Renal cortex interstitium (tissue), 15 donors: Measurements from ENCODE around the gene SOS2. TPM values are rescaled to one million over a fixed set of nuclear protein-coding genes. Genes with fewer than 3 reads are reported as not detected.

Experiments
- DNase-seq, 11 donors: peaks; one replicate each; pipeline ENCODE4 v3.0.0-alpha.2; 2013; ENCODE audit warnings: low read depth in 9 of 11, low spot score in 4 of 11; ENCODE audit errors: extremely low read depth in 1 of 11
- long read RNA-seq, 16 experiments: transcript quantifications; one replicate each; lab custom pipeline, GENCODE V29; 2026
- polyA plus RNA-seq, 3 donors: library from polyadenylated mRNA; unstranded; fragments of 120-200 nt; gene quantifications; one replicate each; pipeline ENCODE4 v1.2.1, GENCODE V29; 2013; ENCODE audit not compliant: insufficient read length in 3 of 3

Gene SOS2
- polyA plus RNA-seq = 10 to 100 TPM; 34.2 to 41.7 (median 36.1) TPM
- long read RNA-seq, donor 1, full-length matches to known transcripts = 1 of 1 reads
- long read RNA-seq, donor 1, partial matches to known transcripts = 0 of 1 reads
- long read RNA-seq, donor 1, other reads (novel, unspliced or antisense) = 0 of 1 reads
- long read RNA-seq, donor 2, full-length matches to known transcripts = 1 of 1 reads
- long read RNA-seq, donor 2, partial matches to known transcripts = 0 of 1 reads
- long read RNA-seq, donor 2, other reads (novel, unspliced or antisense) = 0 of 1 reads
- long read RNA-seq, donor 3, full-length matches to known transcripts = 1 of 1 reads
- long read RNA-seq, donor 3, partial matches to known transcripts = 0 of 1 reads
- long read RNA-seq, donor 3, other reads (novel, unspliced or antisense) = 0 of 1 reads
- long read RNA-seq, donor 4 = 0 reads
- long read RNA-seq, donor 5 = 0 reads
- long read RNA-seq, donor 6, full-length matches to known transcripts = 1 of 1 reads
- long read RNA-seq, donor 6, partial matches to known transcripts = 0 of 1 reads
- long read RNA-seq, donor 6, other reads (novel, unspliced or antisense) = 0 of 1 reads
- long read RNA-seq, donor 7 = 0 reads
- long read RNA-seq, donor 8 = 0 reads
- long read RNA-seq, donor 9, full-length matches to known transcripts = 1 of 8 reads
- long read RNA-seq, donor 9, partial matches to known transcripts = 7 of 8 reads
- long read RNA-seq, donor 9, other reads (novel, unspliced or antisense) = 0 of 8 reads
- long read RNA-seq, donor 10, full-length matches to known transcripts = 3 of 3 reads
- long read RNA-seq, donor 10, partial matches to known transcripts = 0 of 3 reads
- long read RNA-seq, donor 10, other reads (novel, unspliced or antisense) = 0 of 3 reads
- long read RNA-seq, donor 11, full-length matches to known transcripts = 1 of 1 reads
- long read RNA-seq, donor 11, partial matches to known transcripts = 0 of 1 reads
- long read RNA-seq, donor 11, other reads (novel, unspliced or antisense) = 0 of 1 reads
- long read RNA-seq, donor 12 = 0 reads
- long read RNA-seq, donor 13 = 0 reads
- long read RNA-seq, donor 14, full-length matches to known transcripts = 3 of 3 reads
- long read RNA-seq, donor 14, partial matches to known transcripts = 0 of 3 reads
- long read RNA-seq, donor 14, other reads (novel, unspliced or antisense) = 0 of 3 reads
- long read RNA-seq, donor 15 = 0 reads
- long read RNA-seq, donor 16, full-length matches to known transcripts = 1 of 9 reads
- long read RNA-seq, donor 16, partial matches to known transcripts = 8 of 9 reads
- long read RNA-seq, donor 16, other reads (novel, unspliced or antisense) = 0 of 9 reads

DNA sequence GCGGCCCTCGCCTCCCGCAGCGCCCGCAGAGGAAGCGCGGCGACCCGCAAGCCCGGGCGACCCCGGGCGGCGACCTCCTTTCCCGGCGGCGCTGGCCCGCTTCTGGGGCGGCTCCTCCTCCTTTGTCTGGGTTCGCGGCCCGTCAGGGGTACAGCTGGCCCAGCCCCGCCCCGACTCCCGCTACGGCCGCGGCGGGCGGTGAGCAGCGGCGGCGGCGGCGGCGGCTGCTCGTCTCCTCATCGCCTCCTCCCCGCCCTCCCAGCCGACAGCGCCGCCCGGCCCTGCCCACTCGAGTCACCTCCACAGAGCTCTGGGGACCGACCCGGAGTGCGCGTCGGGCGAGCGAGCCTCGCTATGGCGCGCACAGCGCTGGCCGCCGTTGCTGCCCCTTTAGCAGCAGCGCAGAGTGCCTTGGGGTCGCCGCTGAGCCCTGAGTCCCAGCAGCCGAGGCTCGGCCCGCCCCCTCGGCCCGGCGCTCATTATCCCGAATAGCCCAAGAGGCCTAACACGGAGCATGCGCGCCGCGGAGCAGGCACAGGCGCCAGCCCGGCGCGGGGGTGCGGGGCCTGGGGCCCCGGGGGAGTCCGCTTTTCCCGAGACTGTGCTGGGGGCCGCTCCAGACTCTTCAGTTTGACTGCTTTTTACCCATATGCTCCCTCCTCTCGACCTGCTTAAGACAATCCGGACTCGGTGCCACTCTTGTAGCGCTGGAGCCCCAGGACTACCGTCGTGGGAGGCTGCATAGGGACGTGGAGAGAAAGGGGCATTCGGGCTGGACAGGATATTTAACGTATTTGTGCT, at the start of gene SOS2:
Gene SOS2, minus strand, starts transcription at position 104 of the 801 bp plus-strand sequence. CDS start 295 bp downstream, outside the sequence.
- DNase-seq = peak in 10 of 11 donors; percentile 81 to 90 (median 88)

DNA sequence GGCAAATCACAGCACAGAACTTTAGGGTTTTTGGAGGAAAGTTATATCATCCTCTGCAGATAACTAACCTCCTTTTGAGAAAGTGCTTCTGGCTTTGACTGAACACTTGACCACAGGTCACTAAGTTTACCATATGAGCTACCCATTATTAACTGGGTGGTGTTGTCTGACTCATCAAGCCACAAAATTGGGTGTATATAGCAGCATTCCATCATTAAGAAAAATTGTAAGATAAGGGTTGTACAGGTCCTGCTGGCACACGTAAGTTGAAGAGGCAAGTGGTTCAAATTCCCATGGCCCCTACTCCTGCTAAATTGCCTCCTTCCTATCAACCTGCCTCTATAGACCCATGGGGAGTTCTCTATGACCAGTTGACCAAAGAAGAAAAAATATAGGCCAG, 41.1 kb upstream of the SOS2 start:
- no peak for DNase-seq

DNA sequence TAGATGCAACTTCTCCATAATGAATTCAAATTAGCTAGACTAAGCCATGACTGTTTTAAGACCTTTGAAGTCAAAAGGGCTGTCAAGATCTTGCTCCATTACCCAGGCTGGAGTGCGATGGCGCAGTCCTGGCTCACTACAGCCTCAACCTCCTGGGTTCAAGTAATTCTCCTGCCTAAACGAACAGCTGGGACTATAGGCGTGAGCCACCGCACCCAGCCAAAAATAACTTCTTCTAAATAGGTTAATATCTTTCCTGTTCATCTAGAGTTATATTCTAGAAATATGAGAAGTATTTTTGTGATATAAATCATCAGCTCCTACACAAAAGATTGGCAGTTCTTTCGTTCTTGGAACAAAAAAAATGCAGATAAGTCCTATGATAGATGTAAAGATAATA, 39.6 kb upstream of the SOS2 start:
- no peak for DNase-seq

DNA sequence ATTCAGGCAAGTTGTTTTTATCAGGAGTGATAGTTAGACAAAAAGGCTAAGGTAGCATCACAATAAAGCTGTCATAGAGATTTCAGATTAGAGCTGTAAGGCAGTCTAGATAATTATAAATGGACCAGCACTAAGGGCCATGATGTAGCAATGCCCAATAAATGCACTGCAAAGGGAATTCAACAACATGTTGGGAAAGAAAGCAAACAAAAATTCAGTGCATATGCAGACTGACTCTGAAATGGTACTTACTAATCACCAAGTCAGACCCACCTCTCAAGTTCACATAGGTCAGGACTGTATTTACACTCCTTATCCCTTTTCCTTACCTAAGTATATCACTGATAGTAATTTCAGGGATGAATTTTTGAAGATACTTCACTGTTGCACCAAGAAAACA, 33.7 kb upstream of the SOS2 start:
- DNase-seq = no peak

DNA sequence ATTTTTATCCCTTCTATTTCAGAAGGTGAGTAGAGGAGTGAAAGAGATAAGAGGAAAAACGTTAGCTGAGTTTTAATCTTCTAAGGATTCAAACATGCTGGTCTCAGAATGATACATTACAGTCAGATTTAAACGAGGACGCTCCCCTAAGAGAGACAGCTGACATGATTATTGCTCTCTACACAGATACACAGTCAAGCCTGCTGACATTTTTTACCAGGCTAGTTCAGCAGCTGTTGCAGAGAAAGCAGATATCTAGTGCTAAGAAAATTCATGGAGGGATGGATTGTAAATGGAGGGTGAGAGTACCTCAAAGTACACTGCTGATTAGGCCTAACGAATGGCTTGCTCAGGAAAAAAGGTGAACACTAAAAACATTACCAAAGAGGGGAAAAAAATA, 31.9 kb upstream of the SOS2 start:
- no peak for DNase-seq

DNA sequence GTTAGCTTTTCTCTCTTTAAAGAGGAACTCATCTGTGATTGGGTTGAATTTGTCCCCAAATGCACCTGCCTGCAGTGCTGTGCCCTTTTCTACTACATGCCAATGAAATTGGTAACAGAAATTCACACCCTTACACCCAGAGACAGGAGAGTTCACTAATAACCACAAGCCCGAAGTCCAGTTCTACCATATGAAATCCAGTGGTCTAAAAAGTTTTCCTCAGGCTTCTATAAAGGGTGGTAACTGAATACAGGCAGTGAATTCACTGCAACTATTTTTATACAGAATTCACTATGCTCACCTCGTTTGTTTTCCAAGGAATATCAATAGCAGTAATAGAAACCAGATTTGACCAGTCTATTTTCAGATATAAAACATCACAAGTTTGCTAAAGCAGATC, 31.5 kb upstream of the SOS2 start:
- no peak for DNase-seq

DNA sequence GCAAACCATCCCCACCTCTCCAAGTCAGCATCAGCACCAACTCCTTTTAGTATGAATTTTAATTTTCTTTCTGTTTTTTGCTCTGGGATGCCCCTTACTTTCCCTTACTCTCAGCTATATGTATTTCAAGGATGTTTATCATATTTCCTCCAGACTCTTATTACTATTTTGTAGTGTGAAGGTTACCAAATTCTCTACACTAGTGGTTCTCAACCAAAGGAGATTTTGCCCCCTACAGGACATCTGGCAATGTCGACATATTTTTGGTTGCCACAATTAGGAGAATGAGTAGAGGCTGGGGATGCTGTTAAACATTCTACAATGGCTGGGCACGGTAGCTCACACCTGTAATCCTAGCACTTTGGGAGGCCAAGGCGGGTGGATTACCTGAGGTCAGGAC, 29.1 kb upstream of the SOS2 start:
- peak in 7 of 11 donors; percentile 1 to 20 (median 8) for DNase-seq

DNA sequence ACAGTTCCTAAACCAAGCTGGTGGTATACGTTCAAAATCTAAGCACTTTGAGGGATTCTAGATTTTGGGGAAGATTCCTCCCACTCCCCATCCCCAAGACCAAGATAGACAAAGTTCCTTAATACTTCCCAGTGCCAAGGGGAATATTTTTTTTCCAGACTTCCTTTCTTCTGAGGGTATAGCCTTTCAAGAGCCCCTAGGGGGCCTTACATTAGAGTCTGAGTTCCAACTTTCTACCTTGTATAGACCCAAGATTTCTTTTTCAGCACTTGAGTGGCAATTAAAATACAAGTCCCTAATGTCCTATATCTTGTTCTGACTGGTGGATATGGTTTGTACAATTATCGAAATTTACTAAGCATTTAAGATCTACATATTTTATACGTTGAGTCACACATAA, 28.7 kb upstream of the SOS2 start:
- DNase-seq = no peak

DNA sequence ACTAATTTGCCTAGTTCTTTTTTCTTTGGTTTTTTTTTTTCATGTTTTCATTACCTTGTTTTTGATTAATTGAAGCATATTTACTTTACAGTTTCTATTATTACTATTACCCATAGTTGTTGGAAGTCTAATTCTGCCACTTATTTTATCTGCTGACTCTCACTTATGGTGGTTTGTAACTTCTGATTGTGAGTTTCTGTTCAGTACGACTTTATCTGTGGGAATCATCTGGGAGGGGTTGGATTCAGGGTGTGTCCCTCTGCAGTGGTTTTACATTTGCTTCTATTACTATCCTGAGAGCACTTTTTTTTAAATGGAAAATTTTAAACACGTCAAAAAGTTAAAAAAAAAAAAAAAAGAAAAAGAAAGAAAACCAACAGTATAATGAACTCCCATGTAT, 26.4 kb upstream of the SOS2 start:
- no peak for DNase-seq

DNA sequence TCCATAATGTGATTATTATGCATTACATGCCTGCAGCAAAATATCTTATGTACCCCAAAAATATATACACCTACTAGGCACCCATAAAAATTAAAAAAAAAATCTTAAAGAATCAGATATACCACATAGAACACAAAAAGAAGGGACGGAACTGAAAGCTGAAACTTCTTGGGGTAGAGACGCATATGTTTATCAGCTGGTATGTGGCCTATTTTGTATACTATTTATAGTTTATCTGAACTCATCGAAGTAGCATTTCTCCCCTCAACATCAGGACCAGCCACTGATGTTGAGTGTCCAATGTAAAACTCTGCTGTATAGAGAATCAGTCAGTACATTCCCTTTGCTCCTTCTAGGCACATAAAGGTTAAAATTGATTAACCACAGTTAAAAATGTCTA, 22.9 kb upstream of the SOS2 start:
- DNase-seq = no peak

DNA sequence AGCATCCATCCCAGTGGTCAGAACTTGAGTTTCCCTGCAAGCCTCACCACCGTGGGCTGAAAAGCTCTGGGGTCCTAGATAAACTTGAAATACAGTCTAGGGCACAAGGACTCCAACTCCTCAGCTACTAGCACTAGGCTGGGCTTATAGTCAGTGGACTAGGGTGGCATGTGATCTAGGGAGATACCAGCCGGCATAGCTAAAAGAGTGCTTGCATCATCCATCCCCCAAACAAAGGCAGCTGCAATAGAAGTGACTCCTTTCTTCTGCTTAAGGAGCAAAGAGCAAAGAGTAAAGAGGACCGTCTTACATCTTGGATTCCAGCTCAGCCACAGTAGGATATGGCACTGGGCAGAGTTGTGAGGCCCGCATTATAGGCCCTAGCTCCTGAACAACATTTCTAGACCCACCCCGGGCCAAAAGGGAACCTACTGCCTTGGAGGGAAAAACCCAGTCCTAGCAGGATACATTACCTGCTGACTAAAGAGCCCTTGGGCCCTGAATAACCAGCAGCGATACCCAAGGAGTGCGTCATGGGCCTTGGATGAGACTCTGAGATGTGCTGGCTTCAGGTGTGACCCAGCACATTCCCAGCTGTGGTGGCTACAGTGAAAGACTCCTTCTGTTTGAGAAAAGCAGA, 17.9 kb upstream of the SOS2 start:
- no peak for DNase-seq

DNA sequence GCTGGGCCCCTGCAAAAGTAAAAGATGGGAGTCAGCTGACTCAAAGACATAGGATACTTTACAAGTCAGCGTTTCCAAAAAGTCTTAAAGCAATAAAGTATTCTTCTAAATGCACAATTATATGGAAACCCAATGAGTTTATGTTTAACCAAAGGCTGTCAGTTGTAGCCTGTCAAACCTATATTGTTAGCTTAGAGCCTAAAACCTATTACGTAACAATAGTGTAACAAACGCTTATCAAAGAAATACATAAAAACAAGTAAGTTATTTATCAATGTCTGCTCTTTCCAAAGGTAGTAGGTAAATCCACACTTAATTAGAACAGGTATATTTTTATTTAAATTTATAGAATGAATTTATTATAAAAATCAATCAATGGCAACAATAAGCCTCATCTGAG, 15.9 kb upstream of the SOS2 start:
- no peak for DNase-seq

DNA sequence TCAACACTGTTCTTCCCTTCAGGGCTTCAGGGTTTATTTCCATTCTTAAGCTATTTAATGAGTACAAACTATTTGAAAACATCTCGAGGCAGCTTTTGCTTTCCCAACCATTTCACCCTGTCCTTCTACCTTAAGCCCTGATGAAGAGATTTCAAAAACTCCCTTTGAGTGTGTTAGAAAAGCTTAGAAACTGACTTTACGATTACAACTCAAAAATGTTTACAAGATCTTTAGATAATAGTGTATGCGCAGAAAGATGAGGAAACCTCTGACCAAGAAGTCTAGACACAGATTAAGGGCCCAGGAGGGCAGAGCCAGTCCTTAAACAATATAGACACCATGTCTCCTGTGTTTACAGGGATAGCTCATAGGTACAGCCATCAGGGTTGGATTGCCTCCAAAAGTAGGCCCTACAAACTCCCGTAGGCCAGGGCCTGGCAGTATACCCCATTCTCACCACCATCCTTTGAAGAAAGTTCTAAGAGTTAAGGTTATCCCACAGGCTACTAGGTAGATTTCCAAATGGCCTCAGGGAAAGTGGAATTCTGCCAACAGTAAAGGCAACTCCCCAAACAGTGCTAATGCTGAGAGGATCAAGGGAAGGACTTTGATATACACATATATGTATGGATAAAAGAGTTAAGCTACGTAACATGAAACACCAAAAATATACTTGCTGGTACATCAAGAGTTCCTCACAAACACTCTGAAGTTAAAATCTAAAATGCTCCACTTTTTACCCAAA, 11.4 kb upstream of the SOS2 start:
- no peak for DNase-seq

DNA sequence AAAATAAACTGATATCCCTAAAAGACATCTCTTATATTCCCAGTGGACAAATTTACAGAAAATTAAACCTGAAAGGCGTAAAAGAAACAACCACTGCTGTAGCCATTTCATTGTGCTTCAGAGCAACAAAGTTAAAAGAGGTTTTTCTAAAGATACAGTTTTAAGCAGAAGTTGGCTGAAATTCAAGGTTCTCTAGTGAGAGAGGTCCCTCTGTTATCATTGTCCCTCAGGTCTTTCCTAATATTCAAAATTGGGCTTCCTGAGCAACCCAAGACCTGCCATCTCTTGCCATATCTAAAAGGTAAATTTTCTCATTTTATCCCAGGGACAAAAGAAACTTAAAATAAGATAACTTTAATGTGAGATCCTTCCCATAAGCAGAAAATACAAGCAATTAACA, 10.7 kb upstream of the SOS2 start:
- DNase-seq = no peak

DNA sequence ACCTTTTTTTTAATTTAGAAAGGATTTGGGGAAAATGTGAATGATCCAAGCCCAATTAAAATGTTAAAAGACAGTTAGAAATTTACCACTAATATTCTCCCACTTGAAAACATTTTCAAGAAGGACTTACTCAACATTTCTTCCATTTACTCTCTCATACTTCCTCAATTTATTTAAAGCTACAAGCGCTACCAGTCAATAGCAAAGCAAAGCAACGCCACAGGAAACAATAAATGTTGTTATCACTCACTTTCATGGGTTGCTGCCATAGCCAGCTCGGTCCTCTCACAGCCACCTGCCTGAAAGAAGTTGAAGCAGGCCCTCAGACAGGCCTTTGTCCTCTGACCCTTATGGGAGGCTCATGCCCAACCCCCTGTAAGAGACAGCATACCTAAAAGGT, 6.0 kb upstream of the SOS2 start:
- no peak for DNase-seq

DNA sequence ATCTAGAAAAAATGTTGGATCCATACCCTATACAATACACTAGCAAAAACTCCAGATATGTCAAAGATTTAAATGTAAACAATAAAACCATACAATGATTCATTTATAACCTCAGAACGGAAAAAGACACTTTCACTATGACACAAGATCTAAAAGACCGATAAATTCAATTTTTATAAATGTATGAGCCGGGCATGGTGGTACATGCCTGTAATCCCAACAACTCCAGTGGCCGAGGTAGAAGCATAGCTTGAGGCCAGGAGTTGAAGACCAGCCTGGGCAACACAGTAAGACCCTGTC, 2.5 kb upstream of the SOS2 start:
- DNase-seq = no peak

DNA sequence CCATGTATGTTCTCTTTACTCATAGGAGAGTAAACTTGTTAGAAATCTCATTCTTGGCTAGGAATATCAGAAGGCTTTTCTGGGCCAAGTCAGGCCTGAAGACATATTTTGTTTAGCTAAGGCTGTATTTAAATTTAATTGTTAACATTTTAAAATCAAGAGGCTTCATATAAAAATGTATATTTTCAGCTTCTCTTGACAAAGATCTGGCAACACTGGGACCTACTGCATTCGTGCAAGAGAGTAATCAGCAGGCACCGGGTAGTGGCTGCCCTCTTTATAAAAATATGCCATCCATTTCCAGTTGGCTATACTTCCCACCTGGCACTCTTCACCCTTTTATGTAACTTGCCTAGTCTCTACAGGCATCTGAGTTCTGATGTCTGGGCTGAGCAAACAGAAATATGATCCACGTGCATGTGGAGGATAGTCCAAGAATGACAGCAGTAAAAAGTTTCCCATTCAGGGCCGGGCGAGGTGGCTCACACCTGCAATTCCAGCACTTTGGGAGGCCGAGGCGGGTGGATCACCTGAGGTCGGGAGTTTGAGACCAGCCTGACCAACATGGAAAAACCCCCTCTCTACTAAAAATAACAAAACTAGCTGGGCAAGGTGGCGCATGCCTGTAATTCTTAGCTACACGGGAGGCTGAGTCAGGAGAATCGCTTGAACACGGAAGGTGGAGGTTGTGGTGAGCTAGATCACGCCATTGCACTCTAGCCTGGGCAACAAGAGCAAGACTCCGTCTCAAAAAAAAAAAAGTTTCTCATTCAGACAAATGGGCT, 2.0 kb upstream of the SOS2 start:
- DNase-seq = no peak
